Sigmoid colon (tissue), 7 donors: Measurements from ENCODE around the gene MAST4. TPM values are rescaled to one million over a fixed set of nuclear protein-coding genes. Genes with fewer than 3 reads are reported as not detected.

Experiments used
- DNase-seq: peaks from one replicate; pipeline ENCODE4 v3.0.0-alpha.2; 2019
- H3K27ac ChIP-seq, 4 donors: fragments of 200-600 bp; sonication (generic); one replicate each; pipeline ENCODE4 v1.5.1; 2016 to 2019; ENCODE audit warnings: mild to moderate bottlenecking in 1 of 4
- H3K27me3 ChIP-seq, 3 donors: fragments of 200-600 bp; sonication (generic); one replicate each; pipeline ENCODE4 v1.5.1; 2019; ENCODE audit warnings: mild to moderate bottlenecking in 1 of 3
- H3K36me3 ChIP-seq, 4 donors: fragments of 200-600 bp; sonication (generic); one replicate each; pipeline ENCODE4 v1.5.1; 2016 to 2019
- H3K4me1 ChIP-seq, 4 donors: fragments of 200-600 bp; sonication (generic); one replicate each; pipeline ENCODE4 v1.5.1; 2017 to 2019
- H3K4me3 ChIP-seq, 4 donors: fragments of 200-600 bp; sonication (generic); one replicate each; pipeline ENCODE4 v1.5.1; 2017 to 2019; ENCODE audit warnings: mild to moderate bottlenecking in 2 of 4, moderate library complexity in 1 of 4
- H3K9me3 ChIP-seq, 4 donors: fragments of 200-600 bp in 3 of 4; sonication (generic) in 3 of 4; one replicate each; pipeline versions ENCODE4 v1.5.1 to v1.6.1; 2013 to 2019
- CTCF ChIP-seq, 4 experiments: fragments of 450-650 bp in 3 of 4; fragments of 200-600 bp in 1 of 4; IDR thresholded peaks; one replicate each; pipeline ENCODE4 v1.5.1; 2016 to 2019; ENCODE audit warnings: antibody characterized with exemption in 4 of 4, mild to moderate bottlenecking in 3 of 4, moderate library complexity in 2 of 4
- EP300 ChIP-seq, 4 donors: sonication (generic); formaldehyde crosslinking; IDR thresholded peaks; one replicate each; pipeline ENCODE4 v1.6.1; 2017; ENCODE audit warnings: antibody characterized with exemption in 4 of 4
- POLR2A ChIP-seq, 2 donors: fragments of 450-650 bp; IDR thresholded peaks; one replicate each; pipeline ENCODE4 v1.6.1; 2016; ENCODE audit warnings: antibody characterized with exemption in 2 of 2, mild to moderate bottlenecking in 2 of 2, moderate library complexity in 2 of 2
- POLR2AphosphoS5 ChIP-seq, 4 donors: sonication (generic); formaldehyde crosslinking; IDR thresholded peaks; one replicate each; pipeline ENCODE4 v1.6.1; 2017; ENCODE audit warnings: antibody characterized with exemption in 4 of 4
- WGBS, 2 donors: extraction: QIAGEN DNeasy Blood & Tissue Kit; methylation state at CpG; one replicate each; pipeline ENCODE4 v1.1.7; 2013; 5-methylcytosine and 5-hydroxymethylcytosine counted together
- intact Hi-C: fragments of 100-400 bp; cut with DNase I; formaldehyde crosslinking; loops from one replicate; pipeline ENCODE4 v1.15.1; 2023
- polyA plus RNA-seq, 3 donors: library from polyadenylated mRNA; stranded (reverse); fragments of 200-250 nt; gene quantifications; one replicate each; pipeline ENCODE4 v1.2.3, GENCODE V29; 2013
- total RNA-seq, 4 donors: library from RNA; depleted of rRNA; stranded (reverse); fragments of >200 nt; gene quantifications; one replicate each; pipeline ENCODE4 v1.1.0, GENCODE V29; 2016
- donor health status: healthy with polysubstance abuse.
- donor health status: Bipolar disorder and iron deficiency.
- donor health status: healthy.

Gene MAST4
- total and polyA plus RNA-seq, 7 donors = 1.6 to 30.7 (median 15.7) TPM

GRCh38 chr5:67006500-67006848 lies 410.3 kb downstream of the MAST4 start:
- peak overlapping the region in 3 of 4 donors; percentile 7 to 90 (median 87) for H3K27ac ChIP-seq
- H3K4me3 ChIP-seq = peak overlapping the region in 1 of 4 donors; percentile 69
- no peaks in the 10 kb centered on the region for H3K27me3 ChIP-seq
- TF ChIP-seq POLR2AphosphoS5 (IDR thresholded peaks at IDR 0.05) = no peak
- no peak for TF ChIP-seq POLR2A (IDR thresholded peaks at IDR 0.05)
- no peak for TF ChIP-seq EP300 (IDR thresholded peaks at IDR 0.05)
- TF ChIP-seq CTCF (IDR thresholded peaks at IDR 0.05) = no peak
- peaks cover 0 to 50% (median 44%) of the 10 kb centered on the region in 4 donors for H3K4me1 ChIP-seq
- WGBS, 2 donors = 23 to 58% methylated on average over 3 of the region's 3 CpGs
- H3K9me3 ChIP-seq = no peaks in the 10 kb centered on the region
- intact Hi-C loops = loop anchor here (10.0 kb wide), 1 partner anchor 228 kb away; no protein-coding TSS in a partner anchor
- DNase-seq = no peak
- H3K36me3 ChIP-seq = no peaks in the 10 kb centered on the region

DNA sequence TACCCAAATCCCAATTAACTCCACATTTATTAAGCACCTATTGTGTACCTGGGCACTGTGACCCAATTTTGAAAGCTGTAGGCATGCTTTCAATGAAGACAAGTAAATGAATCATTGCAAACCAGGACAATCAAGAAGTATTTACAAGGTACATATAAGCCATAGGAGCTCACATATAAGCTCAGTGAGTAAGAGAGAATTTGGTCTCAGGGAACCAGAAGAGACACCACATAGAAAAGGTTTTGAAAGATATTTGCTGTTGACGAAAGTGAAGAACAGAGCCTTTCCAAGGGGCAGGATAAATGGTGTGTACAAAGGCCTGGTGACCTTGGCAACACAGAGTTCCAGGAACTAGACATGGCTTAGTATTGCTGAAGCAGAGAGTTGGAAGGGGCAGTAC lies 412.8 kb downstream of the MAST4 start:
- no peaks in the 10 kb centered on the region for H3K9me3 ChIP-seq
- no peak for TF ChIP-seq CTCF (IDR thresholded peaks at IDR 0.05)
- no peak for TF ChIP-seq EP300 (IDR thresholded peaks at IDR 0.05)
- TF ChIP-seq POLR2AphosphoS5 (IDR thresholded peaks at IDR 0.05) = no peak
- TF ChIP-seq POLR2A (IDR thresholded peaks at IDR 0.05) = no peak
- no peaks in the 10 kb centered on the region for H3K36me3 ChIP-seq
- WGBS, 2 donors = 86 to 88% methylated on average over 1 of the region's 1 CpG
- no peak for DNase-seq
- H3K4me3 ChIP-seq = no peak overlapping the region
- no peaks in the 10 kb centered on the region for H3K27me3 ChIP-seq
- peaks cover 0 to 55% (median 44%) of the 10 kb centered on the region in 4 donors for H3K4me1 ChIP-seq
- intact Hi-C loops = loop anchor here (10.0 kb wide), 1 partner anchor 226 kb away; no protein-coding TSS in a partner anchor
- peak overlapping the region in 2 of 4 donors; percentile 24 to 79 for H3K27ac ChIP-seq

- H3K9me3 ChIP-seq = no peaks in the 10 kb centered on the region
- H3K27ac ChIP-seq = peak overlapping the region; percentile 61 to 79 (median 74)
- DNase-seq = peak; percentile 66
- H3K36me3 ChIP-seq = no peaks in the 10 kb centered on the region
- WGBS, 2 donors = 54 to 64% methylated on average over 8 of the region's 8 CpGs
- no peak for TF ChIP-seq EP300 (IDR thresholded peaks at IDR 0.05)
- no peak for TF ChIP-seq CTCF (IDR thresholded peaks at IDR 0.05)
- no peak for TF ChIP-seq POLR2A (IDR thresholded peaks at IDR 0.05)
- TF ChIP-seq POLR2AphosphoS5 (IDR thresholded peaks at IDR 0.05) = no peak
- H3K4me3 ChIP-seq = no peak overlapping the region
- H3K27me3 ChIP-seq = no peaks in the 10 kb centered on the region
- peaks cover 0 to 65% (median 53%) of the 10 kb centered on the region in 4 donors for H3K4me1 ChIP-seq
- intact Hi-C loops = no loop called here
Measured at GRCh38 chr5:67010684-67011409, 414.7 kb downstream of the MAST4 start.

- no peaks in the 10 kb centered on the region for H3K36me3 ChIP-seq
- intact Hi-C loops = no loop called here
- TF ChIP-seq POLR2AphosphoS5 (IDR thresholded peaks at IDR 0.05) (no peak), CTCF (IDR thresholded peaks at IDR 0.05) (no peak), POLR2A (IDR thresholded peaks at IDR 0.05) (no peak), EP300 (IDR thresholded peaks at IDR 0.05) (no peak)
- H3K4me3 ChIP-seq = no peak overlapping the region
- no peaks in the 10 kb centered on the region for H3K9me3 ChIP-seq
- peak overlapping the region; percentile 61 to 79 (median 74) for H3K27ac ChIP-seq
- DNase-seq = no peak
- peaks cover 0 to 65% (median 54%) of the 10 kb centered on the region in 4 donors for H3K4me1 ChIP-seq
- no peaks in the 10 kb centered on the region for H3K27me3 ChIP-seq
- 72 to 79% methylated on average over 5 of the region's 5 CpGs for WGBS, 2 donors
Measured at GRCh38 chr5:67011422-67011821, 415.2 kb downstream of the MAST4 start.
